Astrocyte (in vitro differentiated cells and primary cell): ENCODE data around the gene KPNA6. TPM values are rescaled to one million over a fixed set of nuclear protein-coding genes. Genes with fewer than 3 reads are reported as not detected.
"Not testable (repeated sequence)": the region's sequence is repeated elsewhere in the genome, so short reads cannot be mapped to it uniquely, and the experiment has no call there.

Source experiments
- DNase-seq: peaks from one replicate; pipeline ENCODE4 v3.0.0-alpha.2; 2010; ENCODE audit warnings: low read depth
- FAIRE-seq: peaks from 2 replicates; lab custom pipeline; 2011; peaks lifted over from hg19 to GRCh38; lab: Jason Lieb, UNC
- H2AFZ ChIP-seq: 2 replicates; pipeline ENCODE4 v1.6.0; 2012; ENCODE audit warnings: low read depth, low read length, inconsistent platforms
- H3K27ac ChIP-seq: 2 replicates; pipeline ENCODE4 v1.5.1; 2011; ENCODE audit warnings: low read depth, low read length, inconsistent platforms
- H3K27me3 ChIP-seq: 2 replicates; pipeline ENCODE4 v1.6.0; 2011; ENCODE audit warnings: low read length, inconsistent platforms; ENCODE audit not compliant: insufficient read depth
- H3K36me3 ChIP-seq: 2 replicates; pipeline ENCODE4 v1.5.1; 2011; ENCODE audit warnings: low read length, inconsistent platforms; ENCODE audit not compliant: insufficient read depth
- H3K4me1 ChIP-seq: 2 replicates; pipeline ENCODE4 v1.5.1; 2011; ENCODE audit warnings: low read length, inconsistent platforms; ENCODE audit not compliant: insufficient read depth
- H3K4me2 ChIP-seq: 2 replicates; pipeline ENCODE4 v1.6.0; 2012; ENCODE audit warnings: low read length, inconsistent platforms
- H3K4me3 ChIP-seq: 2 replicates; pipeline ENCODE4 v1.5.1; 2011; ENCODE audit warnings: low read depth, mild to moderate bottlenecking, low read length, inconsistent platforms; ENCODE audit not compliant: insufficient read depth
- H3K79me2 ChIP-seq: 2 replicates; pipeline ENCODE4 v1.6.0; 2012; ENCODE audit warnings: mild to moderate bottlenecking, low read length, inconsistent platforms; ENCODE audit not compliant: insufficient read depth
- H3K9ac ChIP-seq: 2 replicates; pipeline ENCODE4 v1.6.0; 2012; ENCODE audit warnings: mild to moderate bottlenecking, low read length, inconsistent platforms
- H3K9me3 ChIP-seq: 2 replicates; pipeline ENCODE4 v1.5.1; 2012; ENCODE audit warnings: low read depth, mild to moderate bottlenecking, low read length, inconsistent platforms; ENCODE audit not compliant: insufficient read depth
- H4K20me1 ChIP-seq: 2 replicates; pipeline ENCODE4 v1.6.0; 2012; ENCODE audit warnings: low read length, inconsistent platforms; ENCODE audit not compliant: insufficient read depth
- H3K27ac Mint-ChIP-seq: one replicate; pipeline ENCODE4 v1.8.0; 2021; ENCODE audit warnings: mild to moderate bottlenecking, mixed read lengths; ENCODE audit not compliant: unreplicated experiment
- H3K27me3 Mint-ChIP-seq: one replicate; pipeline ENCODE4 v1.8.0; 2021; ENCODE audit warnings: low read depth, mixed read lengths; ENCODE audit not compliant: unreplicated experiment
- H3K36me3 Mint-ChIP-seq: one replicate; pipeline ENCODE4 v1.8.0; 2021; ENCODE audit warnings: low read depth, mixed read lengths; ENCODE audit not compliant: unreplicated experiment
- H3K4me1 Mint-ChIP-seq: one replicate; pipeline ENCODE4 v1.8.0; 2021; ENCODE audit warnings: low read depth, mixed read lengths; ENCODE audit not compliant: unreplicated experiment
- H3K4me3 Mint-ChIP-seq: one replicate; pipeline ENCODE4 v1.8.0; 2021; ENCODE audit warnings: mild to moderate bottlenecking, moderate library complexity, mixed read lengths; ENCODE audit not compliant: unreplicated experiment
- H3K9me3 Mint-ChIP-seq: one replicate; pipeline ENCODE4 v1.8.0; 2021; ENCODE audit warnings: mild to moderate bottlenecking, mixed read lengths; ENCODE audit not compliant: unreplicated experiment
- EZH2 ChIP-seq: IDR thresholded peaks from 2 replicates; pipeline ENCODE4 v1.6.1; 2012; ENCODE audit warnings: mild to moderate bottlenecking, low read length, inconsistent platforms; ENCODE audit not compliant: insufficient read depth
- total RNA-seq: library from RNA; stranded (reverse); gene quantifications from 2 replicates; pipeline ENCODE4 v1.2.1, GENCODE V29; 2021
- TF ChIP-seq, protein P1 (sequence below): IDR thresholded peaks from 2 replicates; pipeline ENCODE4 v1.5.1; 2011; ENCODE audit warnings: low read depth, mild to moderate bottlenecking, inconsistent platforms, low read length, moderate library complexity; ENCODE audit not compliant: insufficient read depth

Gene KPNA6
- total RNA-seq, 1 donor from 2014 or later: 122 TPM

DNA sequence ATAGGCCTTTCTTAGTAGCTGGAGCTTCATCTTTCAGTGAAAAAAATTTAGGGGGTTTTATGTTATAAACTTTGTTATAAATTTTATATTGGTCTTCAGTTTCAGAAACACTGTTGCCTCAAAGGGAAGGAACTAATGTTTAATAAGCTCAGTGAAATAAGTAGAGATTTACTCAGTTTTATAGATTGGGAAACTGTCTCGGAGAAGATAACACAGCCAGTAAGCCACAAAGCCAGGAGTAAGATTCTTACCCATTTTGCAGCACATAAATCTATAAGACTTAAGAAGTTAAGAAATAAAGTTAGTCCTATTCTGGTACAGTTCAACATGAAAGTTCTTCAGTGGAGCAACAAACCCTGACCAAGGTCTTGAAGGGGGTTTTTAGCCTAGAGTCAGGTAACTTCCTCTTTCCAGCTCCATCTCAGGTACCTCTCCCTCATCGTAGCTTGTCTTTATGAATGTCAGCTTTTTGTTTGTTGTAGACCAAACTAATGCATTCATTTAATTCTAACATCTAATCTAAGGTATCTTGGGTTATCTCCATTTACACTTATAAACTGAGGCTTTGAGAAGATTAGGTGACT is 3.3 kb downstream of the KPNA6 start:
- Histone ChIP-seq H3K9me3 (no peaks in the 10 kb centered on the region), H3K79me2 (peaks cover 84% of the 10 kb centered on the region), H3K27ac (no peak overlapping the region), H3K36me3 (no peaks in the 10 kb centered on the region), H3K4me3 (no peak overlapping the region), H2AFZ (no peak overlapping the region), H3K4me2 (no peak overlapping the region), H4K20me1 (peaks cover 77% of the 10 kb centered on the region), H3K27me3 (no peaks in the 10 kb centered on the region), H3K9ac (no peak overlapping the region), H3K4me1 (peaks cover 6% of the 10 kb centered on the region)
- Mint-ChIP-seq H3K27me3 (no peaks in the 10 kb centered on the region), H3K4me3 (peak overlapping the region; percentile 57), H3K9me3 (no peaks in the 10 kb centered on the region), H3K4me1 (peaks cover 7% of the 10 kb centered on the region), H3K27ac (peak overlapping the region; percentile 9), H3K36me3 (peaks cover 6% of the 10 kb centered on the region)
- FAIRE-seq (no peak), DNase-seq (no peak)
- TF ChIP-seq, protein P1, sequence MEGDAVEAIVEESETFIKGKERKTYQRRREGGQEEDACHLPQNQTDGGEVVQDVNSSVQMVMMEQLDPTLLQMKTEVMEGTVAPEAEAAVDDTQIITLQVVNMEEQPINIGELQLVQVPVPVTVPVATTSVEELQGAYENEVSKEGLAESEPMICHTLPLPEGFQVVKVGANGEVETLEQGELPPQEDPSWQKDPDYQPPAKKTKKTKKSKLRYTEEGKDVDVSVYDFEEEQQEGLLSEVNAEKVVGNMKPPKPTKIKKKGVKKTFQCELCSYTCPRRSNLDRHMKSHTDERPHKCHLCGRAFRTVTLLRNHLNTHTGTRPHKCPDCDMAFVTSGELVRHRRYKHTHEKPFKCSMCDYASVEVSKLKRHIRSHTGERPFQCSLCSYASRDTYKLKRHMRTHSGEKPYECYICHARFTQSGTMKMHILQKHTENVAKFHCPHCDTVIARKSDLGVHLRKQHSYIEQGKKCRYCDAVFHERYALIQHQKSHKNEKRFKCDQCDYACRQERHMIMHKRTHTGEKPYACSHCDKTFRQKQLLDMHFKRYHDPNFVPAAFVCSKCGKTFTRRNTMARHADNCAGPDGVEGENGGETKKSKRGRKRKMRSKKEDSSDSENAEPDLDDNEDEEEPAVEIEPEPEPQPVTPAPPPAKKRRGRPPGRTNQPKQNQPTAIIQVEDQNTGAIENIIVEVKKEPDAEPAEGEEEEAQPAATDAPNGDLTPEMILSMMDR: no peak
- TF ChIP-seq EZH2: no peak

DNA sequence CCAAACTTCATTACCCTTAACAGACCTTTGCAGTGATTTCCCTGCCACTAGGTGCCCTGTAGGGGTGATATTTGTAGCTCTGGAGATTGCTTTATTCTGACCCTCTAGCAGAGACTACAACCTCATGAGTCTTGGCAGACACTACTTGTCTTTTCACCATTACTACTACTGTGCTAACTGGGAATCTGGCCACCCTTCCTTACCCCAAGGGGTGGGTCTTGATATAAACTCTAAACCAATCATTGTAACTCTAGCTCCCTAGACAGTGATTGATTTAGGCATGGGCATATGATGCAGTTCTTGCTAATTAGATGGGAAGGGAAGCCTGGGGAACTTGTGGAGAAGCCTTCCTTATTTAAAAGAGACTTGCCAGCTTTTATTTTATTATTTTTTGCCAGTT is 3.9 kb downstream of the KPNA6 start:
- Histone ChIP-seq H3K79me2 (peaks cover 88% of the 10 kb centered on the region), H4K20me1 (peaks cover 84% of the 10 kb centered on the region), H3K9me3 (no peaks in the 10 kb centered on the region), H3K36me3 (no peaks in the 10 kb centered on the region), H3K4me1 (peaks cover 12% of the 10 kb centered on the region), H2AFZ (no peak overlapping the region), H3K9ac (no peak overlapping the region), H3K4me2 (no peak overlapping the region), H3K27ac (no peak overlapping the region), H3K27me3 (no peaks in the 10 kb centered on the region), H3K4me3 (no peak overlapping the region)
- no peak for TF ChIP-seq EZH2
- TF ChIP-seq, protein P1: no peak
- Mint-ChIP-seq H3K9me3 (no peaks in the 10 kb centered on the region), H3K27ac (peak overlapping the region; percentile 5), H3K27me3 (no peaks in the 10 kb centered on the region), H3K4me1 (peaks cover 14% of the 10 kb centered on the region), H3K4me3 (no peak overlapping the region), H3K36me3 (peaks cover 6% of the 10 kb centered on the region)
- FAIRE-seq: no peak
- DNase-seq: peak; percentile 52

DNA sequence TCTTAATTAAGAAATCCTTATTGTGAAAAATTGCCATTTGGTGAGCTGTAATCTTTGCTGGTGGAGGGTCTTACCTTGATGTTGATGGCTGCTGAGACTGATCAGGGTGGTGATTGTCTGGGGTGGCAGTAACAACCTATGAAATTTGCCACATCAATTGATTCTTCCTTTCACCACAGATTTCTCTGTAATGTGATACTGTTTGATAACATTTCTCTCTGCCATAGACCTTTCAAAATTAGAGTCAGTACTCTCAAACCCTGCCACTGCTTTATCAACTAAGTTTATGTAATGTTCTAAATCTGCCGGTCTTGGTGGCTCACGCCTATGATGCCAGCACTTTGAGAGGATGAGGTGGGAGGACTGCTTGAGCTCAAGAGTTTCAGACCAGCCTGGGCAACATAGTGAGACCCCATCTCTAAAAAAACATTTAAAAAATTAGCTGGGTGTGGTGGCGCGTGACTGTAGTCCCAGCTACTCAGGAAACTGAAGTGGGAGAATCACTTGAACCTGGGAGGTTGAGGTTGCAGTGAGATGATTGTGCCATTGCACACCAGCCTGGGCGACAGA is 5.0 kb downstream of the KPNA6 start:
- Mint-ChIP-seq H3K36me3 (peaks cover 6% of the 10 kb centered on the region), H3K4me3 (no peak overlapping the region), H3K9me3 (no peaks in the 10 kb centered on the region), H3K27me3 (no peaks in the 10 kb centered on the region), H3K4me1 (peaks cover 15% of the 10 kb centered on the region), H3K27ac (no peak overlapping the region)
- FAIRE-seq (no peak), DNase-seq (no peak)
- no peak overlapping the region for H3K4me2 ChIP-seq
- H3K9me3 ChIP-seq: no peaks in the 10 kb centered on the region
- H3K79me2 ChIP-seq: peaks cover 95% of the 10 kb centered on the region
- no peak for TF ChIP-seq EZH2
- TF ChIP-seq, protein P1: no peak
- H3K27me3 ChIP-seq: no peaks in the 10 kb centered on the region
- H3K4me3 ChIP-seq: no peak overlapping the region
- peaks cover 12% of the 10 kb centered on the region for H3K4me1 ChIP-seq
- H4K20me1 ChIP-seq: peaks cover 93% of the 10 kb centered on the region
- no peak overlapping the region for H3K9ac ChIP-seq
- no peak overlapping the region for H2AFZ ChIP-seq
- H3K27ac ChIP-seq: no peak overlapping the region
- H3K36me3 ChIP-seq: no peaks in the 10 kb centered on the region

DNA sequence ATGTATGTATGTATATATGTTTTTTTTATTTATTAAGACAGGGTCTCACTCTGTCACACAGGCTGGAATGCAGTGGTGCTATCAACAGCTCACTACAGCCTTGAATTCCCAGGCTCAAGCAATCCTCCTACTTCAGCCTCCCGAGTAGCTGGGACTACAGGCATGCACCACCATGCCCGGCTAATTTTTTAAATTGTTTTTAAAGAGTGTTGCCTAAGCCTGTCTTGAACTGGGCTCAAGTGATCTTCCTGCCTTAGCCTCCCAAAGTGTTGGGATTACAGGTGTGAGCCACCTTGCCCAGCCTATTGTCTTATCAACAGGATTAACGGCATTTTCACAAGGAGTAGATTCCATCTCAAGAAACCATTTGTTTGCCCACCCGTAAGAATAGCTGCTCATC is 5.6 kb downstream of the KPNA6 start:
- H3K36me3 ChIP-seq, H3K27ac Mint-ChIP-seq, H3K27me3 ChIP-seq, H3K4me3 Mint-ChIP-seq, FAIRE-seq, H2AFZ ChIP-seq, H3K36me3 Mint-ChIP-seq, H3K9ac ChIP-seq, H3K4me2 ChIP-seq, H3K9me3 ChIP-seq, H3K27me3 Mint-ChIP-seq, H3K27ac ChIP-seq, DNase-seq, H3K9me3 Mint-ChIP-seq, H3K4me3 ChIP-seq: not testable (repeated sequence)
- H3K4me1 Mint-ChIP-seq: peaks cover 15% of the 10 kb centered on the region
- peaks cover 12% of the 10 kb centered on the region for H3K4me1 ChIP-seq
- H4K20me1 ChIP-seq: peaks cover 93% of the 10 kb centered on the region
- peaks cover 95% of the 10 kb centered on the region for H3K79me2 ChIP-seq
